GM12891 (cell line): ENCODE measurements around the gene ST6GALNAC1.
"Not testable (repeated sequence)": the region's sequence is repeated elsewhere in the genome, so short reads cannot be mapped to it uniquely, and the experiment has no call there.

Source experiments
- DNase-seq: peaks from one replicate; pipeline ENCODE4 v3.0.0; 2011; ENCODE audit warnings: low spot score; ENCODE audit not compliant: insufficient read length
- FAIRE-seq: peaks from 2 replicates; lab custom pipeline; 2011; peaks lifted over from hg19 to GRCh38; lab: Jason Lieb, UNC
- PAX5 ChIP-seq: IDR thresholded peaks from 2 replicates; pipeline ENCODE4 v1.6.1; 2011; ENCODE audit warnings: low read length, moderate library complexity, mild to moderate bottlenecking; ENCODE audit not compliant: insufficient read depth, severe bottlenecking
- POLR2A ChIP-seq: IDR thresholded peaks from 2 replicates; pipeline ENCODE4 v1.6.1; 2011; ENCODE audit warnings: low read depth, low read length, control low read depth
- POLR2AphosphoS5 ChIP-seq: IDR thresholded peaks from 2 replicates; pipeline ENCODE4 v1.6.1; 2011; ENCODE audit warnings: low read depth, low read length, control low read depth
- POU2F2 ChIP-seq: IDR thresholded peaks from 2 replicates; pipeline ENCODE4 v1.6.1; 2011; ENCODE audit warnings: low read depth, mild to moderate bottlenecking, control low read depth, low read length, moderate library complexity
- SPI1 ChIP-seq: IDR thresholded peaks from 2 replicates; pipeline ENCODE4 v1.6.1; 2011; ENCODE audit warnings: low read depth, low read length, control low read depth
- TAF1 ChIP-seq: IDR thresholded peaks from 2 replicates; pipeline ENCODE4 v1.6.1; 2011; ENCODE audit warnings: low read depth, low read length, control low read depth

The ST6GALNAC1 gene

DNA sequence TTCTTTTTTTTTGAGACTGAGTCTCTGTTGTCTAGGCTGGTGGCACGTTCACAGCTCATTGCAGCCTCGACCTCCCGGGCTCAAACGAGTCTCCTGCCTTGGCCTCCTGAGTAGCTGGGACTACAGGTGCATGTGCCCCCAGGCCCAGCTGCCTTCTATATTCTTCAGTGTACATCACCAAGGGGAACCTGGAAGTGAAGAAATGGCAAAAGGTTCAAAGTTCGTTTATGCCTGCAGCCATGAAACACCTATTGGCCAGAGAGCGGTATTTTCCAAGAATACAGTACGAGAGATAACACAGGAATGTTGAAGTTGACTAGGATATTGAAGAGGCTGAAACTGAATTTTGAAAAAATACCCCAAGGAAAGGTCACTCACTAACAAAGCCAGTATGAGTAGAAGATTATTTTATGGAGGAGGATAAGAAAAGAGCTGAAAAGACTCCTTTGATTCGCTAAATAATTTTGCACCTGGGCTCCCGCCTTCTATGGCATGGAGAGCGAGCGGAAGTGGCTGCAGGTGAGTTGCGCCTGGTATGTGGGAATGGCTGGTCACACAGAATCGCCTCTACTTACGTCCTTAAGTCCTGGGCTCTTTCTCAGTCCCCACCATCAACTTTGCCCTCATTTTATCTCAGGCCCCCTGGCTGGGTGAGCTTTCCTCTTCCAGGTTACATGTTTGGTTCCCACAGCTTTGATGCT lies 9.8 kb downstream of the ST6GALNAC1 start:
- FAIRE-seq = no peak
- TF ChIP-seq TAF1 (no peak), POU2F2 (no peak), POLR2AphosphoS5 (no peak), POLR2A (no peak), PAX5 (no peak), SPI1 (no peak)
- no peak for DNase-seq

- TF ChIP-seq POLR2AphosphoS5 (no peak), POLR2A (no peak), PAX5 (no peak), POU2F2 (no peak), SPI1 (no peak), TAF1 (no peak)
- DNase-seq = no peak
- peak; percentile 61 for FAIRE-seq
Measured at GRCh38 chr17:76631821-76632565, 11.6 kb downstream of the ST6GALNAC1 start.

- DNase-seq = no peak
- no peak for FAIRE-seq
- TF ChIP-seq POLR2A = no peak
- no peak for TF ChIP-seq POLR2AphosphoS5
- TF ChIP-seq POU2F2 = no peak
- TF ChIP-seq SPI1 = no peak
- no peak for TF ChIP-seq PAX5
Measured at GRCh38 chr17:76630151-76630550, 13.4 kb downstream of the ST6GALNAC1 start.

GRCh38 chr17:76627510-76627909 lies 16.0 kb downstream of the ST6GALNAC1 start:
- FAIRE-seq (no peak), DNase-seq (no peak)
- TF ChIP-seq POU2F2 (no peak), POLR2A (no peak), TAF1 (no peak), POLR2AphosphoS5 (no peak), SPI1 (no peak), PAX5 (no peak)

GRCh38 chr17:76626442-76626841 lies 17.1 kb downstream of the ST6GALNAC1 start:
- DNase-seq = no peak
- FAIRE-seq = no peak
- TF ChIP-seq SPI1 (no peak), POLR2AphosphoS5 (no peak), PAX5 (no peak), POU2F2 (no peak), TAF1 (no peak)

DNA sequence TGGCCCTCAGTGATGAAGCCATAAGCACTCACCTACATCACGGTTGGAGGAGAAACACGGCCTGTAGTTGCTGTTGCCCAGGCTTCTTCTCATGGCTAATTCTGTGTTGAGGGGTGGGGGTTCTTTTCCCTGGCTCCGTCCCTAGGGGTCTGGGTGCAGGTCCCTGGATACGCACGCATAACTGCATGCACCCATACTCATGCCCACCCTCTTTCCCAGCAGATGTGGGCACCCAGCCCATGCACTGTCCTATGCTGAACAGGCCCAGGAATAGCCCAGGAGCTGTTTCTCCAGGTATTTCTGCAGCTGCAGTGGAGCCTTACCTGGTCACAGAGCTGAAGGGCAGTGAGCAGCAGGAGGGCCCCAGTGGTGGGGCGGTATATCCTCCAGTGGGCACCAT lies 18.1 kb downstream of the ST6GALNAC1 start:
- no peak for FAIRE-seq
- no peak for DNase-seq
- TF ChIP-seq POLR2A = no peak
- TF ChIP-seq TAF1 = no peak
- TF ChIP-seq POU2F2 = no peak
- no peak for TF ChIP-seq POLR2AphosphoS5
- no peak for TF ChIP-seq PAX5
- no peak for TF ChIP-seq SPI1

DNA sequence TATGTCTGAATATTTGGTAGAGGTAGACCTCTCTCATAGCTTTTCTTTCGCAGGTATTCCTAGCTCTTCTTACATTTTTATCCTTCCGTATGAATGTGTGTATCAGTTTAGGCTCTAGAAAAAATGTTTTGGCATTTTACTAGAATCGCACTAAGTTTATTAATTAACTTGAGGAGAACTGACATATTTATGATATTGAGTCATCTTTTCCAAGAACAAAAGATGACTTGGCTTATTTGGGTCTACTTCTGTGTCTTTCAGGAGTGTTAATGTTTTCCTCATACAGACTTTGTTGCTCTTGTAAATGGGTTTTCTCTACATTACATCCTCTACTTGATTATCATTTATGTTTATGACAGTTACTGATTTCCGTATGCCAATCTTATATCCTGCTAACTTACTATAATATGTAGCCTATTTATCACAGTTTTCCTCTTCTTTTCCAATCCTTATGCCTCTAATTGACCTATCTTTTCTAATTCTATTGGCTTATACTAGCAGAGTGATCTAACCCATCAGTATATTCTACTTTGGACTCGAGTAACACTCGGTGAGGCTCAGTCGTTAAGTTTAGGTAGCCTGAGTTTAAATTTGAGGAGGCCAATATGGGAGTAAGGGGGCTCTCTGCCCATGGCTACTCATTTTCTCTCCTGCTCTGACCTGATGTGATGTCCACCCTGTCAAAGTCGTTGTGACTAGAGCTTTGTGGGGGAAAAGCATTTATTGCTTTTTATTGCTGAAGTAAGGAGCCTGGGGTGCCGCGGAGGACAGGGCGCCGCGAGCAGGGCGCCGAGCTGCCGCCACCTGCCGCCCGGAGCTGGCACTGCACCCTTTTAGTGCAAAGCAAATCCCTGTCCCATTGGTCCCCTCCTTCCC lies 20.0 kb downstream of the ST6GALNAC1 start:
- peak; percentile 80 for FAIRE-seq
- TF ChIP-seq PAX5 = no peak
- no peak for TF ChIP-seq SPI1
- no peak for TF ChIP-seq POU2F2
- no peak for TF ChIP-seq POLR2A
- no peak for TF ChIP-seq TAF1
- no peak for TF ChIP-seq POLR2AphosphoS5
- peak; percentile 69 for DNase-seq

DNA sequence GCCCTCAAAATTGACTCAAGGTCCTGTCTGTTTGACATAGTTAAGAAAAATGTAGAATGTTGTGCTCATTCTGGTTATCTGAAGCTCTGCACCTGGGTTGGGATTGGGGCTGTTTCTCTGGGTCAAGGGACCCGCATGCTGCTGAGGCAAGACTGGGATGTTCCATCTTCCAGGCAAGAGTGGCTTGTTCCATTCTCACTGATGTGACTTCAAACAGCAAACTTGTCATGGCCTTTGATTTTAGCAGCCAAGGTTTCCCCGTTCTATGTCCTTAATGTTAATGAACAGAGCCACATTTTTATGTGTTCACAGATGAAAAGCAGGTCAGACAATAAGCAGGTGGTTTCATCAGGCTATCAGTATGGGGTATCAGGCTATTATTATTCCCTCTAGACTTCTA lies 25.7 kb downstream of the ST6GALNAC1 start:
- no peak for TF ChIP-seq PAX5
- TF ChIP-seq POLR2A = no peak
- no peak for TF ChIP-seq TAF1
- TF ChIP-seq POLR2AphosphoS5 = no peak
- TF ChIP-seq SPI1 = no peak
- no peak for TF ChIP-seq POU2F2
- FAIRE-seq = no peak
- no peak for DNase-seq

GRCh38 chr17:76614912-76615617 lies 28.5 kb downstream of the ST6GALNAC1 start:
- TF ChIP-seq TAF1 = no peak
- no peak for TF ChIP-seq POU2F2
- TF ChIP-seq PAX5 = no peak
- FAIRE-seq (no peak), DNase-seq (no peak)

DNA sequence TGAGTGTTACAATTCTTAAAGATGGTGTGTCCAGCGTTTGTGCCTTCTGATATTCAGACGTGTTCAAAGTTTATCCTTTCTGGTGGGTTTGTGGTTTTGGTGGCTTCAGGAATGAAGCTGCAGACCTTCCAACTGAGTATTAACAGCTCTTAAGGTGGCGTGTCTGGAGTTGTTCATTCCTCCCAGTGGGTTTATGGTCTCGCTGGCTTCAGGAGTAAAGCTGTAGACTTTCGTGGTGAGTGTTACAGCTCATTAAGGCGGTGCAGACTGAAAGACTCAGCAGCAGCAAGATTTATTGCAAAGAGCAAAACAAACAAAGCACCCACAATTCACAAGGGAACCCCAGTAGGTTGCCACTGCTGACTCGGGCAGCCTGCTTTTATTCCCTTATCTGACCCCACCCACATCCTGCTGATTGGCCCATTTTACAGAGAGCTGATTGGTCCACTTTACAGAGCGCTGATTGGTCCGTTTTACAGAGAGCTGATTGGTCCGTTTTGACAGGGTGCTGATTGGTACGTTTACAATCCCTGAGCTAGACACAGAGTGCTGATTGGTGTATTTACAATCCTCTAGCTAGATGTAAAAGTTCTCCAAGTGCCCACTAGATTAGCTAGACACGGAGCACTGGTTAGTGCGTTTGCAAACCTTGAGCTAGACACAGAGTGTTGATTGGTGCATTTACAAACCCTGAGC lies 29.3 kb downstream of the ST6GALNAC1 start:
- FAIRE-seq, DNase-seq: not testable (repeated sequence)
